Ascending aorta (tissue), 2 donors: ENCODE data around the gene SIGLEC8. TPM values are rescaled to one million over a fixed set of nuclear protein-coding genes. Genes with fewer than 3 reads are reported as not detected.

Source experiments
- DNase-seq, 2 donors: peaks; one replicate each; pipeline ENCODE4 v3.0.0-alpha.2; 2019; ENCODE audit warnings: low spot score in 2 of 2
- H3K27ac ChIP-seq, 2 donors: fragments of 200-600 bp; sonication (generic); one replicate each; pipeline ENCODE4 v1.5.1; 2016 to 2017; ENCODE audit warnings: mild to moderate bottlenecking in 1 of 2
- H3K27me3 ChIP-seq: fragments of 200-600 bp; sonication (generic); one replicate; pipeline ENCODE4 v1.5.1; 2017
- H3K36me3 ChIP-seq, 2 donors: fragments of 200-600 bp; sonication (generic); one replicate each; pipeline ENCODE4 v1.5.1; 2016
- H3K4me1 ChIP-seq, 2 donors: fragments of 200-600 bp; sonication (generic); one replicate each; pipeline ENCODE4 v1.5.1; 2016 to 2017; ENCODE audit warnings: mild to moderate bottlenecking in 1 of 2
- H3K4me3 ChIP-seq, 2 donors: fragments of 200-600 bp; sonication (generic); one replicate each; pipeline ENCODE4 v1.5.1; 2016 to 2017; ENCODE audit warnings: mild to moderate bottlenecking in 1 of 2
- H3K9me3 ChIP-seq, 2 donors: fragments of 200-600 bp; sonication (generic); one replicate each; pipeline ENCODE4 v1.5.1; 2016
- CTCF ChIP-seq, 3 experiments: fragments of 200-600 bp in 2 of 3; fragments of 450-650 bp in 1 of 3; sonication (generic) in 2 of 3; IDR thresholded peaks; one replicate each; pipeline ENCODE4 v1.5.1; 2016 to 2019; ENCODE audit warnings: antibody characterized with exemption in 3 of 3, mild to moderate bottlenecking in 1 of 3, moderate library complexity in 1 of 3
- intact Hi-C: fragments of 100-400 bp; cut with DNase I; formaldehyde crosslinking; loops from one replicate; pipeline ENCODE4 v1.15.1; 2023
- total RNA-seq: library from RNA; depleted of rRNA; stranded (reverse); fragments of >200 nt; gene quantifications from one replicate; pipeline ENCODE4 v1.1.0, GENCODE V29; 2016

Gene SIGLEC8
- total RNA-seq, 1 donor from 2014 or later: not detected

GRCh38 chr19:51472607-51473006 is 14.4 kb upstream of the SIGLEC8 start:
- Histone ChIP-seq H3K4me3 (no peak overlapping the region), H3K9me3 (no peaks in the 10 kb centered on the region), H3K4me1 (no peaks in the 10 kb centered on the region), H3K36me3 (no peaks in the 10 kb centered on the region), H3K27ac (no peak overlapping the region), H3K27me3 (no peaks in the 10 kb centered on the region)
- TF ChIP-seq CTCF (IDR thresholded peaks at IDR 0.05): no peak
- intact Hi-C loops: loop anchor here (1.0 to 10.0 kb wide), 2 partner anchors 185 to 302 kb away; no protein-coding TSS in a partner anchor
- no peak for DNase-seq

GRCh38 chr19:51471527-51471926 is 13.3 kb upstream of the SIGLEC8 start:
- no peak for DNase-seq
- no peaks in the 10 kb centered on the region for H3K9me3 ChIP-seq
- no peaks in the 10 kb centered on the region for H3K4me1 ChIP-seq
- H3K27me3 ChIP-seq: no peaks in the 10 kb centered on the region
- H3K4me3 ChIP-seq: no peak overlapping the region
- intact Hi-C loops: loop anchor here (10.0 kb wide), 1 partner anchor 303 kb away; no protein-coding TSS in a partner anchor
- no peaks in the 10 kb centered on the region for H3K36me3 ChIP-seq
- H3K27ac ChIP-seq: no peak overlapping the region
- no peak for TF ChIP-seq CTCF (IDR thresholded peaks at IDR 0.05)

- DNase-seq: peak in 1 of 2 donors; percentile 35
- Histone ChIP-seq H3K27me3 (no peaks in the 10 kb centered on the region), H3K4me3 (no peak overlapping the region), H3K36me3 (no peaks in the 10 kb centered on the region), H3K27ac (no peak overlapping the region), H3K9me3 (no peaks in the 10 kb centered on the region), H3K4me1 (no peaks in the 10 kb centered on the region)
- TF ChIP-seq CTCF (IDR thresholded peaks at IDR 0.05): no peak
- intact Hi-C loops: loop anchor here (10.0 kb wide), 1 partner anchor 304 kb away; no protein-coding TSS in a partner anchor
These were observed 12.7 kb upstream of the SIGLEC8 start for GRCh38 chr19:51470966-51471365.

GRCh38 chr19:51469629-51470028 is 11.4 kb upstream of the SIGLEC8 start:
- TF ChIP-seq CTCF (IDR thresholded peaks at IDR 0.05): no peak
- Histone ChIP-seq H3K4me3 (no peak overlapping the region), H3K36me3 (no peaks in the 10 kb centered on the region), H3K27ac (no peak overlapping the region), H3K9me3 (no peaks in the 10 kb centered on the region), H3K27me3 (no peaks in the 10 kb centered on the region), H3K4me1 (no peaks in the 10 kb centered on the region)
- DNase-seq: peak in 1 of 2 donors; percentile 27
- intact Hi-C loops: loop anchor here (10.0 kb wide), 1 partner anchor 305 kb away; no protein-coding TSS in a partner anchor

GRCh38 chr19:51469162-51469561 is 10.9 kb upstream of the SIGLEC8 start:
- DNase-seq: peak in 1 of 2 donors; percentile 51
- no peak for TF ChIP-seq CTCF (IDR thresholded peaks at IDR 0.05)
- Histone ChIP-seq H3K4me1 (no peaks in the 10 kb centered on the region), H3K27me3 (no peaks in the 10 kb centered on the region), H3K27ac (no peak overlapping the region), H3K36me3 (no peaks in the 10 kb centered on the region), H3K9me3 (no peaks in the 10 kb centered on the region), H3K4me3 (no peak overlapping the region)
- intact Hi-C loops: no loop called here

GRCh38 chr19:51468545-51468920 is 10.3 kb upstream of the SIGLEC8 start:
- Histone ChIP-seq H3K27ac (no peak overlapping the region), H3K36me3 (no peaks in the 10 kb centered on the region), H3K4me1 (no peaks in the 10 kb centered on the region), H3K9me3 (no peaks in the 10 kb centered on the region), H3K4me3 (no peak overlapping the region), H3K27me3 (no peaks in the 10 kb centered on the region)
- peak in 1 of 2 donors; percentile 41 for DNase-seq
- TF ChIP-seq CTCF (IDR thresholded peaks at IDR 0.05): no peak
- intact Hi-C loops: no loop called here
